PC-3 (cell line): ENCODE data around the gene ESYT3.

ENCODE experiments used
- EZH2 ChIP-seq: fragments of 300-600 bp; sonication (generic); IDR thresholded peaks from one replicate; pipeline ENCODE4 v1.6.1; 2017; ENCODE audit warnings: antibody characterized with exemption, mild to moderate bottlenecking, low read length; ENCODE audit not compliant: unreplicated experiment
- TF ChIP-seq, protein P1 (sequence below): fragments of 300-600 bp; sonication (generic); conservative IDR thresholded peaks from 2 replicates; pipeline ENCODE4 v1.5.1; 2017; ENCODE audit warnings: antibody characterized with exemption, low read depth, mild to moderate bottlenecking, low read length

DNA sequence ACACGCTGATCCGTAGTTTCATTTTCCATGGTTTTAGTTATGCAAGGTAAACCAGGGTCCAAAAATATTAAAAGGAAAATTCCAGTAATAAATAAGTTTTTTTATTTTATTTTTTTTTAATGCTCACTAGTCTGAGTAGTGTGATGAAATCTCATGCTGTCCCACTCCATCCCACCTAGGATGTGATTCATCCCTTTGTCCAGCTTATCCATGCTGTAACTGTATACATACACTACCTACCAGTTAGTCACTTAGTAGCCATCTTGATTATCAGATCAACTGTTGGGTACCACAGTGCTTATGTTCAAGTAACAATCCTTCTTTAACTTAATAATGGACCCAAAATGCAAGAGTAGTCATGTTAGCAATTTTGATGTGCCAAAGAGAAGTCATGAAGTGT, 75.2 kb downstream of the ESYT3 start:
- TF ChIP-seq, protein P1, sequence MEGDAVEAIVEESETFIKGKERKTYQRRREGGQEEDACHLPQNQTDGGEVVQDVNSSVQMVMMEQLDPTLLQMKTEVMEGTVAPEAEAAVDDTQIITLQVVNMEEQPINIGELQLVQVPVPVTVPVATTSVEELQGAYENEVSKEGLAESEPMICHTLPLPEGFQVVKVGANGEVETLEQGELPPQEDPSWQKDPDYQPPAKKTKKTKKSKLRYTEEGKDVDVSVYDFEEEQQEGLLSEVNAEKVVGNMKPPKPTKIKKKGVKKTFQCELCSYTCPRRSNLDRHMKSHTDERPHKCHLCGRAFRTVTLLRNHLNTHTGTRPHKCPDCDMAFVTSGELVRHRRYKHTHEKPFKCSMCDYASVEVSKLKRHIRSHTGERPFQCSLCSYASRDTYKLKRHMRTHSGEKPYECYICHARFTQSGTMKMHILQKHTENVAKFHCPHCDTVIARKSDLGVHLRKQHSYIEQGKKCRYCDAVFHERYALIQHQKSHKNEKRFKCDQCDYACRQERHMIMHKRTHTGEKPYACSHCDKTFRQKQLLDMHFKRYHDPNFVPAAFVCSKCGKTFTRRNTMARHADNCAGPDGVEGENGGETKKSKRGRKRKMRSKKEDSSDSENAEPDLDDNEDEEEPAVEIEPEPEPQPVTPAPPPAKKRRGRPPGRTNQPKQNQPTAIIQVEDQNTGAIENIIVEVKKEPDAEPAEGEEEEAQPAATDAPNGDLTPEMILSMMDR: no peak
- TF ChIP-seq EZH2: no peak
